Measurements from ENCODE around the gene DDX10. TPM values are rescaled to one million over a fixed set of nuclear protein-coding genes. Genes with fewer than 3 reads are reported as not detected.

The DDX10 gene
- total and polyA plus RNA-seq, 2 donors = 15.9 to 28.1 TPM

DNA sequence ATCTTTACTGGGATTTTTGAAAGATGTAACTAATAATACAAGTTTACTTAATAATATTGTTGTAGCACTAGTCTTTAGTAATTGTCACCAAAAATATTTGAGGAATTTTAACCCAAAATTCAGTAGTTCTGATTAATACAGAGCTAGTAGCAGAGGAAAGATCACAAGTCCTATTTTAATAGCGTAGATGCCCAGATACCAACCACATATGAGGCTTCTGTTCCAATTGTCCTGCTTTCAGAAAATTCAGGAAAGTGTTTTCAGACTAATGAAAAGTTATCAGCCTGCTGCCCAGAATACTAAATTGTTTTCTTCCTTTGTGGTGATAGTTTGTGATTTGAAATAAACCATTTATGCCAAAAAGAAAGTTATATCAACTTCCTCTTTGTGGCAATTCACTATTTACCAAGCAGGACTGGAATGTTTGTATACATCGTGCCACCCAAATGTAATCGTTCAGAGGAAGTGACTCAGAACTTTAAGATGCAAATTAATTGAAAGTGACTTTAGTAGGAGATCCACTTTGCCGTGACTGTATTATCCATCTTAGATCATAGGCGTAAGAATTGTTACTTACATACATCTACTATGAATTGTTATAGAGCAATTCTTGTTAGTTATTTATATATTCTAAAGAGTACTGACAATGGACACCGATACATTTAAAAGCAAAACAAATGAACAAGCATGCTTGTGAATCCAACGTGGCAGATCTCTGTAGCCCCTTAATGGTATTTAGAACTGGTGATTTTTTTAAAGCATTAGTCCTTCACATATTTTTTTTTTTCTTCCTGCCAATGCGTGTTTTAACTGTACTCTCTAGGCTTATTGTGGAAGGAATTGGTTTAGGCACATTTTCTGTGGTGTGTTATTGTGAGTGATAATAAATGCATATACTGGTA is 231.0 kb downstream of the DDX10 start:
- no peaks in the 10 kb centered on the region for H3K4me1 ChIP-seq (ENCODE audit: insufficient read depth)
- DNase-seq (ENCODE audit: extremely low spot score) = no peak
- no peaks in the 10 kb centered on the region for H3K36me3 ChIP-seq (ENCODE audit: insufficient read depth)
- 66% methylated on average over 8 of the region's 8 CpGs for WGBS
- no peak overlapping the region for H3K27ac ChIP-seq (ENCODE audit: low read depth)
- H3K4me3 ChIP-seq (ENCODE audit: low read depth, low read length) = no peak overlapping the region

DNA sequence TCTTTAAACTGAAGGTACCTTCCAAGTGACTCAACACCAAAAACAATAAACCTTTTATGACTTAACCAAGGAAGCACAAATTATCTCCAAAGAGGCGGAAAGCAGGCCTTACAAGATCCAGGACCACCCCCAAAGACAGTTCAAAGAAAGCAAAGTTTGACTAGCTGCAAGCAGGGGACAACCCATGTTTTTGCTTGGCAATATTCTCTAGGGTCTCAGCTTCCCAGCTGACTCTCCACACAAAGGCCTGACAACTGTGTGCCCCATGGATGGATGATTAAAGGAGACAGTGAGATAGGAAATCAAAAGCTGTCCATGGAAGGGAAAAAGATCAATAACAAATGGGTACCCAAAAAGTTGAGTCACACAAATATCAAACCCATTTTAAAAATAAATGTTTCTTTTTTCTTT is 232.2 kb downstream of the DDX10 start:
- Histone ChIP-seq H3K36me3 (ENCODE audit: insufficient read depth) (no peaks in the 10 kb centered on the region), H3K27ac (ENCODE audit: low read depth) (no peak overlapping the region), H3K4me3 (ENCODE audit: low read depth, low read length) (no peak overlapping the region), H3K4me1 (ENCODE audit: insufficient read depth) (no peaks in the 10 kb centered on the region)
- 92% methylated on average over 1 of the region's 1 CpG for WGBS
- no peak for DNase-seq (ENCODE audit: extremely low spot score)

DNA sequence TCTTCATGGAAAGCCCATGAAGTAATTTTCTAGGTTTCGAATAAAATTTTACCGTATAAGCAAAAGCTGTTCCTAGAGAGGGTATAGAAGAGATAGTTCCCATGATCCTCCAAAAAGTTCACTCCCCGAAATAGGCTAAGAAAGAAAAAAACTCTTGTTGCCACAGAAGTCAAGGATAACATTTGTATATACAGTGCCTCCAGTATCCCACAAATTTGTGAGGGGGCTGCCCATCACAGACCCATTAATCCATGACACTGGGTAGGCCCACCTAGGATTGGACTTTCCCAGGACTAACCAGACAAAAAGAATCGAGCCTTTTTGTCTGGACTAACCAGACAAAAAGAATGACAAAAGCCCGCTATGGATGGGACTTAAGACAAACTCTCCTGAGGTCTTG is 233.0 kb downstream of the DDX10 start:
- no peak for DNase-seq (ENCODE audit: extremely low spot score)

DNA sequence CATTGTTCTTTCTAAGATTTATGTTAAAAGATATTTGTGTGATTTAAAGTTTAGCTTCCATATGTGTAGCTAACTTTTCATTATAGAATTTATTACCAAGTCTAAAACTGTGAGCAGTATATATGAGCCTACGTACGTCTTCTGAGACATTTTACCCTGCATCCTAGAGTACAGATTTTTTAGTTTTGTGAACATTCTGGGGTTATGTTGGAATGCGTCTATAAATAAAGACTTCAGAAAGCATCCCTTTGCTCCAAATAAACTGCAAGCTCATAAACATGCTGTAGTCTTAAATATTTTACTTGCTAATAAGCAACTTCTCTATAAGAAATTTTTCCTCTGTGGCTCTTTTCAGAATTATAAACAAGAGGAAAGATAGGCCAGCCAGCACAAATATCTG is 236.5 kb downstream of the DDX10 start:
- WGBS = 66% methylated on average over 3 of the region's 3 CpGs
- H3K27ac ChIP-seq (ENCODE audit: low read depth) = no peak overlapping the region
- no peak for DNase-seq (ENCODE audit: extremely low spot score)
- H3K4me3 ChIP-seq (ENCODE audit: low read depth, low read length) = no peak overlapping the region
- no peaks in the 10 kb centered on the region for H3K36me3 ChIP-seq (ENCODE audit: insufficient read depth)
- H3K4me1 ChIP-seq (ENCODE audit: insufficient read depth) = no peaks in the 10 kb centered on the region

More for the DNA sequence above, 233.0 kb downstream of the DDX10 start:
- Histone ChIP-seq H3K36me3 (ENCODE audit: insufficient read depth) (no peaks in the 10 kb centered on the region), H3K27ac (ENCODE audit: low read depth) (no peak overlapping the region), H3K4me1 (ENCODE audit: insufficient read depth) (no peaks in the 10 kb centered on the region), H3K4me3 (ENCODE audit: low read depth, low read length) (no peak overlapping the region)
- 98% methylated on average over 5 of the region's 5 CpGs for WGBS

DNA sequence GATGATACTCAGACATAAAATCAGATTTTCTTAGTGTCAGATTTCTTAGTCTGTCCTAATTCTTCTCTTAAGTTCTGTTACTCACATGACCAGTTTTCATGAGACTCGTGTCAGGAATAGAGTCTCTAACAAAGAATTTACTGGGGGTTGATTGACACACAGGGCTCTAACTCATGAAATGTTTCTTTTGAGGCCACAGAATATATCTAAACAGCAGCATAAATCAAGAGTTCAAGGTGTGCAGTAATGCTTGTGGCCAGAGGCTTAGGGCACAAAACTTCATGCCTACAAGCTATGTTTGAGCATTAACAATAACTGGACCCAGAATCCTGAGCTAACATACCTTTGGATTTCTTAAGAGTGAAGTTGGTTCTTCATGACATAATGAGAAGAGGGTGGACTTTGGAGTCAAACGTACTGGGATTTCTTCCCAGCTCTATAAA is 237.2 kb downstream of the DDX10 start:
- H3K4me3 ChIP-seq (ENCODE audit: low read depth, low read length) = no peak overlapping the region
- 42% methylated on average over 2 of the region's 2 CpGs for WGBS
- H3K4me1 ChIP-seq (ENCODE audit: insufficient read depth) = no peaks in the 10 kb centered on the region
- H3K36me3 ChIP-seq (ENCODE audit: insufficient read depth) = no peaks in the 10 kb centered on the region
- DNase-seq (ENCODE audit: extremely low spot score) = no peak
- H3K27ac ChIP-seq (ENCODE audit: low read depth) = no peak overlapping the region

DNA sequence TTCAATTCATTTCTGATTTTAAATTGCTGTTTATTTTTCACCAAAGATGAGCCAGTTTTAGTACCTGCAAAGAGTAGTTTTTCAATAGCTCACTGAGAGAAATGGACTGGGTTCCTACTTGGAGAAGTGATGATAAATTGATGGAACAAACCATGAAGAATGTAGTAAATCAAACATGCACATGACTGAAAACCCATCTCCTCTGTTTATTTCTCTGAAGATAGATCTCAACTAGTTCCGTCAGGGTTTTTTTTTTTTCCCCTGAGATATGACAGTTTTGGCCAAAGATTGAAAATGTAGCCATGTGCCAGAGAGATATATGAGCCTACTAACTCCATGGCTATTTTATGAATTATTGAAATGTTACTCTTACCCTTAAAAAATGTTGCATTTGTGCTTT is 239.6 kb downstream of the DDX10 start:
- Histone ChIP-seq H3K36me3 (ENCODE audit: insufficient read depth) (no peaks in the 10 kb centered on the region), H3K27ac (ENCODE audit: low read depth) (no peak overlapping the region), H3K4me1 (ENCODE audit: insufficient read depth) (no peaks in the 10 kb centered on the region), H3K4me3 (ENCODE audit: low read depth, low read length) (no peak overlapping the region)
- WGBS = 85% methylated on average over 1 of the region's 1 CpG
- no peak for DNase-seq (ENCODE audit: extremely low spot score)

DNA sequence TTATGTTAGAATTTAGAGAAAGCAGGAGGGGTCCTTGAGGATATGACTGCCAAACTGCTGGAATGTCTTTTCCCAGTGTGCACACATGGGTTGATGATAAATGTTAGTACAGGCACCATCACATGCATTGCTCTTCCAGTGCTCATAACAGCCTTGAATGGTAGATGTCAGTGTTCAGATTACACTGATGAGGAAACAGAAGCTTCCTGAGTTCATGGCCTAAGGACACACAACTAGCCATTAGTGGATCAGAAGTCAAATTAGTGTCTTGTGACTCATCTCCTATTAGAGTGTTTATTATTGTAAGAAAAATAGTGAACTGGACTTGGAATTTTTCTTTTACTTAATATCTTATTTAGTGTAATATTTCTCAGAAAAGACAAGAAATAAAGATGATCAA is 241.5 kb downstream of the DDX10 start:
- H3K27ac ChIP-seq (ENCODE audit: low read depth) = no peak overlapping the region
- no peak overlapping the region for H3K4me3 ChIP-seq (ENCODE audit: low read depth, low read length)
- no peaks in the 10 kb centered on the region for H3K36me3 ChIP-seq (ENCODE audit: insufficient read depth)
- no peak for DNase-seq (ENCODE audit: extremely low spot score)
- no peaks in the 10 kb centered on the region for H3K4me1 ChIP-seq (ENCODE audit: insufficient read depth)

DNA sequence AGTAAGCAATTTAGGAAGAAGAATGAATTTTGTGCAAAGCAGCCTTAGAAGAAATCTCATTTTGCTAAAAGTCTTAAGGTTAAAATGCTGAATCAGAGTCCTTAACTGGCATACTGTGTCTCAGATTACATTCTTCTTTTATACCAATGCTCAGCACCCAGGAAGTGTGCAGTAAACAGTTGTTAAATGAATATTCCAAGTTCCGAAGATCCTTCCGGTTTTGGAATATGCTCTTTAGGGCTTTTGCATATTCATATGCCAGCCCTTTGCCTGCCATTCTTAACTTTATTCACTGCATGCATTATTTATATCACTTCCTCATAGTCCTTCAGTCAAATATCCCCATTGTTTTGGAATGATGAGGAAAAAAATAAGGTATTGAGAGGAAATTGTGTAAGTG is 242.0 kb downstream of the DDX10 start:
- no peak for DNase-seq (ENCODE audit: extremely low spot score)
- H3K27ac ChIP-seq (ENCODE audit: low read depth) = no peak overlapping the region
- no peaks in the 10 kb centered on the region for H3K36me3 ChIP-seq (ENCODE audit: insufficient read depth)
- no peaks in the 10 kb centered on the region for H3K4me1 ChIP-seq (ENCODE audit: insufficient read depth)
- 60% methylated on average over 2 of the region's 2 CpGs for WGBS
- no peak overlapping the region for H3K4me3 ChIP-seq (ENCODE audit: low read depth, low read length)

DNA sequence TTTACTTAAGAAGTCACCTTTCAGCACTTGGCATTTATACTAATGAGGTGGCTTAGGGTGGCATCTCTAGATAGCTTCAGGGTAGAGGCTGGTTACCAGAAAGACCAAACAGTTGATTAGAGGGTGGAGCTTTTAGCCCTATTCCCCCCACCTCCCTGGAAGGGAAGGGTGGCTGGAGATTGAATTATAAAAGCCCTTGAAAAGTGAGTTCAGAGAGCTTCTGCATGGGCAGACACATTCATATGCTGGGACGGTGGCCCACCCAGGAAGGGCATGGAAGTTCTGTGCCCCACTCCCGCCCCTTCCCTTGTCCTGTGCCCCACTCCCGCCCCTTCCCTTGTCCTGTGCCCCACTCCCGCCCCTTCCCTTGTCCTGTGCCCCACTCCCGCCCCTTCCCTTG is 244.2 kb downstream of the DDX10 start:
- no peak overlapping the region for H3K4me3 ChIP-seq (ENCODE audit: low read depth, low read length)
- no peak for DNase-seq (ENCODE audit: extremely low spot score)
- 94% methylated on average over 5 of the region's 5 CpGs for WGBS
- H3K27ac ChIP-seq (ENCODE audit: low read depth) = no peak overlapping the region
- H3K36me3 ChIP-seq (ENCODE audit: insufficient read depth) = no peaks in the 10 kb centered on the region
- no peaks in the 10 kb centered on the region for H3K4me1 ChIP-seq (ENCODE audit: insufficient read depth)

DNA sequence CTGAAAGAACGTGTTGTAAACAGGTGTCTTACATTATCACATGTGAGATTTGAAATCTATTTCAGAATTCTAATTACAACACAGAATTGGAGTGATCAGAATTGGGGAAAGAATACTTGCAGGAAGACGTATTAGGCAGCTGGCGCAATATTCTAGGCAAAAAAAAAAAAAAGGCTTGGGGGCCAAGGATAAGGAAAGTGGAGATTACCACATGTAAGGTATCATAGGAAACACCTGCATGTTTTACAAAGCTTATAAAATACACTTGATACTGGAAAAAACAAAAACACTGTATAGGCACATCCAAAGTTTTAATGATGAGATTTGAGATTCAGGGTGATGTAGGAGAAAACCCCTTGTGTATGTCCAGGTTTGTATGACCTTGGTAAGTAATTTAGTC is 245.1 kb downstream of the DDX10 start:
- H3K36me3 ChIP-seq (ENCODE audit: insufficient read depth) = no peaks in the 10 kb centered on the region
- H3K4me3 ChIP-seq (ENCODE audit: low read depth, low read length) = no peak overlapping the region
- H3K4me1 ChIP-seq (ENCODE audit: insufficient read depth) = no peaks in the 10 kb centered on the region
- WGBS = 96% methylated on average over 3 of the region's 3 CpGs
- no peak for DNase-seq (ENCODE audit: extremely low spot score)
- H3K27ac ChIP-seq (ENCODE audit: low read depth) = no peak overlapping the region

DNA sequence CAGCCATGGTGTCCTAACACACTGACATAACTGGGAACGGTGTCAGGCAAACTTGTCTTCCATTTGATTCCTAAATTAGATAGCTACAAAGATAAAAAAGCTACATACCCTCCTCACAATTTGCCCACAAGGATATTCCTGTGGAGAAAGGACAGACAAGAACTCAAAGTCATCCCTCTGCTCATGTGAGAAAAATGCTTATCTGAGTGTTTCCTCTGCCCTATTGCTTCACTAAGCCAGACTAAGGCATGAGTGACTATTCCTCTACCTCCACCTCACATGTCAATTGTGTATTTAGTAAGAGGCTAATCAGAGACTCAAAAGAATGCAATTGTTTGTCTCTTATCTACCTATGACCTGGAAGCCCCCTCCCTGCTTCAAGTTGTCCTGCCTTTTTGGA is 247.7 kb downstream of the DDX10 start:
- Histone ChIP-seq H3K36me3 (ENCODE audit: insufficient read depth) (no peaks in the 10 kb centered on the region), H3K4me1 (ENCODE audit: insufficient read depth) (no peaks in the 10 kb centered on the region), H3K27ac (ENCODE audit: low read depth) (no peak overlapping the region), H3K4me3 (ENCODE audit: low read depth, low read length) (no peak overlapping the region)
- no peak for DNase-seq (ENCODE audit: extremely low spot score)
- 96% methylated on average over 1 of the region's 1 CpG for WGBS

DNA sequence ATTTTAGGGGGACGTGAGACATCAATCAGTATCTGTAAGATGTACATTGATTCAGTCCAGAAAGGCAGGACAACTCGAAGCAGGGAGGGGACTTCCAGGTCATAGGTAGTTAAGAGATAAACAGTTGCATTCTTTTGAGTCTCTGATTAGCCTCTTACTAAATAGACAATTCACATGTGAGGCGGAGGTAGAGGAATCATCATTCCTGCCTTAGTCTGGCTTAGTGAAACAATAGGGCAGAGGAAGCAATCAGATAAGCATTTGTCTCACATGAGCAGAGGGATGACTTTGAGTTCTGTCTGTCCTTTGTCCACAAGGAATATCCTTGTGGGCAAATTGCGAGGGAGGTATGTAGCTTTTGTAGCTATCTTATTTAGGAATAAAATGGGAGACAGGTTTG is 248.3 kb downstream of the DDX10 start:
- Histone ChIP-seq H3K27ac (ENCODE audit: low read depth) (no peak overlapping the region), H3K4me3 (ENCODE audit: low read depth, low read length) (no peak overlapping the region), H3K4me1 (ENCODE audit: insufficient read depth) (no peaks in the 10 kb centered on the region), H3K36me3 (ENCODE audit: insufficient read depth) (no peaks in the 10 kb centered on the region)
- 89% methylated on average over 4 of the region's 4 CpGs for WGBS
- DNase-seq (ENCODE audit: extremely low spot score) = no peak

DNA sequence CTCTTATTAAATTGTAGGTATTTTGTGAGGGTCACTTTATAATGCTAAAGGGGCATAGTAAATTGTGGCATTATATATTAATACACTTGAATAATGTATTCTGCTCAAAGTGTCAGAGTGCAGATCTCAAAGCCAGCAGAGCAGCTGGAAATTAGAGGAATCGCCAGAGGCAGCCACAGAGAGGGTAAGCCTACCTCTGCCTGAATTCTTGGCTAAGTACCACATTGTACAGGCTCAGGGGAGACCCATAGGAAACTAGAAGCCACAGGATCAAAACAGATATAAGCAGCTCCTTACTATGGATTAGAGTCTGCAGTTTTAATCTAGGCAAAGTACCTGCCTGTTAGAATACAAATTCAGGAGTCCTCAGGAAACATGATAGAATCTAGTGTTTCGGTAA is 249.3 kb downstream of the DDX10 start:
- no peaks in the 10 kb centered on the region for H3K4me1 ChIP-seq (ENCODE audit: insufficient read depth)
- H3K27ac ChIP-seq (ENCODE audit: low read depth) = no peak overlapping the region
- DNase-seq (ENCODE audit: extremely low spot score) = no peak
- H3K36me3 ChIP-seq (ENCODE audit: insufficient read depth) = no peaks in the 10 kb centered on the region
- no peak overlapping the region for H3K4me3 ChIP-seq (ENCODE audit: low read depth, low read length)
- WGBS = 90% methylated on average over 2 of the region's 2 CpGs

DNA sequence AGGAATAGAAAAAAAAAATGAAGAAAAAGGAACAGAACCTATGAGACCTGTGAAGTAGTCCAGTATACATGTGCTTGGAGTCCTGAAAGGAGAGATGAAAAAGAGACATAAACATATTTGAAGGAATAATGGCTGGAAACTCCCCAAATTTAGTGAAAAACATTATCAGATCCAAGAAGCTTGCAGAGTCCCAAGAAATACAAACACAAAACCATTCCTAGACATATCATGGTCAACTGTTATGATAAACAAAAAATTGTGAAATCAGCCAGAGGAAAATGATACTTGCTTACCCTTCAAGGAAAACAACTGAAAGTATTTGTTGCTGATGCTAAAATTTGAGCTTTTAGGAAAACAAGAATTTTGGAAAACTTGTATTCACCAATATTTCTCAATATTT is 250.1 kb downstream of the DDX10 start:
- H3K4me1 ChIP-seq (ENCODE audit: insufficient read depth) = no peaks in the 10 kb centered on the region
- no peak overlapping the region for H3K27ac ChIP-seq (ENCODE audit: low read depth)
- DNase-seq (ENCODE audit: extremely low spot score) = no peak
- no peaks in the 10 kb centered on the region for H3K36me3 ChIP-seq (ENCODE audit: insufficient read depth)
- no peak overlapping the region for H3K4me3 ChIP-seq (ENCODE audit: low read depth, low read length)

Data from urinary bladder (tissue), 4 donors.